ENCODE results near the gene ATG7. TPM values are rescaled to one million over a fixed set of nuclear protein-coding genes. Genes with fewer than 3 reads are reported as not detected.

The ATG7 gene
- total RNA-seq, 3 donors from 2014 or later (not counting 1 experiment from before 2014, with no cell fraction given): 55.3 to 72.9 (median 68.6) TPM

DNA sequence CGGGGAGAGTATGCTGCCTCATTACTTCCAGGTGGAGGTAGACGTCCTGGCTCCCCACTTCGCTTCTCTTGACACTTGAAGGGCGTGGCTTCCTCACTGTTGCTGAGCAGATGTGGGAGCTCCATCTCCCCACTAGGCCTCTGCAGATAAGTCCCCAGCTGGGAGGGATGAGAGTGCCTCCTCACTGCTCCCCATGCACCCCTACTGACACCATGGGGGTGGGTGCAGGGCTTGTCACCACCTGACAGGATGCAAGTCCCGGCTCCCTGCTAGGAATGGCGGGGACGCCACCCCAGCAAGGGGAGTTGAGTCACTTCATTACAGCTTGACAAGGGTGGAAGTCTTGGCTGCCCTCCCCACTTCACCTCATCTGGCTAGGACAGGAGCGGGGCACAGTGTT lies 36.8 kb upstream of the ATG7 start:
- Mint-ChIP-seq H3K36me3 (no peaks in the 10 kb centered on the region), H3K27ac (no peak overlapping the region), H3K4me3 (no peak overlapping the region), H3K27me3 (ENCODE audit: low read depth in 2 of 2) (peaks cover 22 to 38% of the 10 kb centered on the region in 2 donors), H3K9me3 (no peaks in the 10 kb centered on the region), H3K4me1 (no peaks in the 10 kb centered on the region)
- TF ChIP-seq, protein P1, sequence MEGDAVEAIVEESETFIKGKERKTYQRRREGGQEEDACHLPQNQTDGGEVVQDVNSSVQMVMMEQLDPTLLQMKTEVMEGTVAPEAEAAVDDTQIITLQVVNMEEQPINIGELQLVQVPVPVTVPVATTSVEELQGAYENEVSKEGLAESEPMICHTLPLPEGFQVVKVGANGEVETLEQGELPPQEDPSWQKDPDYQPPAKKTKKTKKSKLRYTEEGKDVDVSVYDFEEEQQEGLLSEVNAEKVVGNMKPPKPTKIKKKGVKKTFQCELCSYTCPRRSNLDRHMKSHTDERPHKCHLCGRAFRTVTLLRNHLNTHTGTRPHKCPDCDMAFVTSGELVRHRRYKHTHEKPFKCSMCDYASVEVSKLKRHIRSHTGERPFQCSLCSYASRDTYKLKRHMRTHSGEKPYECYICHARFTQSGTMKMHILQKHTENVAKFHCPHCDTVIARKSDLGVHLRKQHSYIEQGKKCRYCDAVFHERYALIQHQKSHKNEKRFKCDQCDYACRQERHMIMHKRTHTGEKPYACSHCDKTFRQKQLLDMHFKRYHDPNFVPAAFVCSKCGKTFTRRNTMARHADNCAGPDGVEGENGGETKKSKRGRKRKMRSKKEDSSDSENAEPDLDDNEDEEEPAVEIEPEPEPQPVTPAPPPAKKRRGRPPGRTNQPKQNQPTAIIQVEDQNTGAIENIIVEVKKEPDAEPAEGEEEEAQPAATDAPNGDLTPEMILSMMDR (IDR thresholded peaks at IDR 0.05): no peak
- DNase-seq (no peak), ATAC-seq (no peak)
- 81% methylated on average over 8 of the region's 8 CpGs for WGBS (ENCODE audit: insufficient coverage)
- Histone ChIP-seq H3K27me3 (ENCODE audit: control insufficient read depth, insufficient read depth, low read length) (no peaks in the 10 kb centered on the region), H3K36me3 (ENCODE audit: control insufficient read depth, insufficient read depth, low read length) (no peaks in the 10 kb centered on the region), H3K9me3 (ENCODE audit: control insufficient read depth, insufficient read depth, low read length) (no peaks in the 10 kb centered on the region), H3K4me3 (ENCODE audit: low read length) (no peak overlapping the region), H3K4me1 (ENCODE audit: control insufficient read depth, insufficient read depth, low read length) (no peaks in the 10 kb centered on the region), H3K27ac (ENCODE audit: low read length) (no peak overlapping the region)
- intact Hi-C loops (cut with micrococcal nuclease): no loop called here

DNA sequence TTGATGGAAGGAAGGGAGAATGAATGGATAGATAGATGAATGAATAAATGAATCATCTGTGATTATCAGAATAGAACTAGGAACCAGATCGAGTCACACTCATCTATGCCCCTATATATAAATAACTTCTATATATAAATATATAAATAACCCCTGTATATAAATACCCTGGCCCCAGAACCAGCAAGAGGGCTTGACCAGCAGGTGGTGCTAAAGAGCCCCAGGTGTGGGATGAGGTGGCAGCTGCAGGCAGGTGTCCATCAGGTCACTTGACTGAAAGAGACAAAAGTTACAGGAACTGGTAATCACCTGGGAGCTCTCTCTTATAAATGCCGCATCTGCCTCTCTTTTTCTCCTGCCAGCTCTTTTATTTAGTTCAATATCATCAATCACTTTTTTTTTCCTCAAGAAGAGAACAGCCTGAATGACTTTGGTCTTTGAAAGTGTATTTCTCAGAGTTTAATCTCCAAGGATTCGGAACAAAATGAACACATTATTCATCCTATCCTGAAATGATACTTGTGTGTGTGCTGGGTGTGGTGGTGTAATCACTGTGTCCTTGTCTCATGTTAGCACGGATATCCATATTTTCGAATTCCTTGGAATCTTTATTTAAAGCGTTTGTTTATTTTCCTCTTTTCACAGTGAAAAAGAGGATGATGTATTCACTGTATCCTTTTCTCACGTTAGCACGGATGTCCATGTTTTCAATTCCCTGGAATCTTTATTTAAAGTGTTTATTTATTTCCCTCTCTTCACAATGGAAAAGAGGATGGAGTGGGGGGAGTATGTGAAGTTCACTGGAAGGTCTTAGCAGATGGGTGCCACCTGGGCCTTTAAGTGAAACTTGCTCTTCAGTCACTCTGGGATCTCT lies 35.4 kb upstream of the ATG7 start:
- ATAC-seq (peak; percentile 76 to 81 (median 78)), DNase-seq (peak; percentile 71 to 86)
- H3K36me3 Mint-ChIP-seq: no peaks in the 10 kb centered on the region
- H3K4me1 Mint-ChIP-seq: no peaks in the 10 kb centered on the region
- no peaks in the 10 kb centered on the region for H3K9me3 Mint-ChIP-seq
- intact Hi-C loops (cut with micrococcal nuclease): loop anchor here (1.0 kb wide), 2 partner anchors 98 to 415 kb away; no protein-coding TSS in a partner anchor
- H3K27me3 ChIP-seq (ENCODE audit: control insufficient read depth, insufficient read depth, low read length): no peaks in the 10 kb centered on the region
- no peaks in the 10 kb centered on the region for H3K9me3 ChIP-seq (ENCODE audit: control insufficient read depth, insufficient read depth, low read length)
- H3K4me3 ChIP-seq (ENCODE audit: low read length): no peak overlapping the region
- TF ChIP-seq, protein P1 (IDR thresholded peaks at IDR 0.05): peak; percentile 97
- H3K27me3 Mint-ChIP-seq (ENCODE audit: low read depth in 2 of 2): peaks cover 26 to 35% of the 10 kb centered on the region in 2 donors
- no peak overlapping the region for H3K27ac Mint-ChIP-seq
- no peaks in the 10 kb centered on the region for H3K36me3 ChIP-seq (ENCODE audit: control insufficient read depth, insufficient read depth, low read length)
- no peak overlapping the region for H3K4me3 Mint-ChIP-seq
- H3K4me1 ChIP-seq (ENCODE audit: control insufficient read depth, insufficient read depth, low read length): no peaks in the 10 kb centered on the region
- 79% methylated on average over 4 of the region's 8 CpGs for WGBS (ENCODE audit: insufficient coverage)
- H3K27ac ChIP-seq (ENCODE audit: low read length): no peak overlapping the region

DNA sequence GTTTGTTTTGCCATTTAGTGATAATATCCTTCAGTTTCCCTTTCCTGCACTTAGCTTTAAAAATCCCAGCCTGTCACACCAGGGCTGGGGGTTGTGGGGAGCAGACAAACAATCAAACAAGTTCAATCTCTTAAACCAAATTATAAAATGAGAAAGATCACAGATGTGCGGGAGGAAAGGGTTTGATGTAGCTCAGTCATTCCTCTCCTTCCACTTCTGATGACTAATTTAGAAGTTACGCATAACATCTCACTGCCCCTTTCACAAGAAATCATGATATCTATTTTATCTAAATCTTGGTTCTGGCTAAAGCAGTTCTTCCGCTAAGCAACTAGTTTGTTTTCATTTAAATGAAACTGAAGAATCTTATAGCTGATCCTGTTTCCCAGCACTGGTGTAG lies 34.1 kb upstream of the ATG7 start:
- no peak overlapping the region for H3K4me3 Mint-ChIP-seq

More for the DNA sequence above, 34.1 kb upstream of the ATG7 start:
- Mint-ChIP-seq H3K36me3 (no peaks in the 10 kb centered on the region), H3K9me3 (no peaks in the 10 kb centered on the region), H3K4me1 (no peaks in the 10 kb centered on the region), H3K27ac (no peak overlapping the region), H3K27me3 (ENCODE audit: low read depth in 2 of 2) (peaks cover 19 to 25% of the 10 kb centered on the region in 2 donors)
- ATAC-seq (no peak), DNase-seq (no peak)
- Histone ChIP-seq H3K27ac (ENCODE audit: low read length) (no peak overlapping the region), H3K27me3 (ENCODE audit: control insufficient read depth, insufficient read depth, low read length) (no peaks in the 10 kb centered on the region), H3K4me1 (ENCODE audit: control insufficient read depth, insufficient read depth, low read length) (no peaks in the 10 kb centered on the region), H3K9me3 (ENCODE audit: control insufficient read depth, insufficient read depth, low read length) (no peaks in the 10 kb centered on the region), H3K36me3 (ENCODE audit: control insufficient read depth, insufficient read depth, low read length) (no peaks in the 10 kb centered on the region), H3K4me3 (ENCODE audit: low read length) (no peak overlapping the region)
- 83% methylated on average over 3 of the region's 3 CpGs for WGBS (ENCODE audit: insufficient coverage)
- intact Hi-C loops (cut with micrococcal nuclease): no loop called here
- TF ChIP-seq, protein P1 (IDR thresholded peaks at IDR 0.05): no peak

Measured in natural killer cell (primary cell).